T47D (cell line): ENCODE measurements around the gene CACNA1B.

Source experiments
- DNase-seq, 2 experiments: peaks; one replicate each; pipeline versions ENCODE4 v3.0.0 to v3.0.0-alpha.2; 2011 to 2012; ENCODE audit warnings: low read depth in 1 of 2, low spot score in 1 of 2
- JUND ChIP-seq: IDR thresholded peaks from 2 replicates; pipeline ENCODE4 v1.6.1; 2012; ENCODE audit warnings: low read depth
- in situ Hi-C: cut with HindIII; loops from 2 replicates; pipeline ENCODE4 v1.10.0; 2016; ENCODE audit warnings: low sequenced_read_pairs, low pct_unique_long_range_greater_than_20kb

The CACNA1B gene

DNA sequence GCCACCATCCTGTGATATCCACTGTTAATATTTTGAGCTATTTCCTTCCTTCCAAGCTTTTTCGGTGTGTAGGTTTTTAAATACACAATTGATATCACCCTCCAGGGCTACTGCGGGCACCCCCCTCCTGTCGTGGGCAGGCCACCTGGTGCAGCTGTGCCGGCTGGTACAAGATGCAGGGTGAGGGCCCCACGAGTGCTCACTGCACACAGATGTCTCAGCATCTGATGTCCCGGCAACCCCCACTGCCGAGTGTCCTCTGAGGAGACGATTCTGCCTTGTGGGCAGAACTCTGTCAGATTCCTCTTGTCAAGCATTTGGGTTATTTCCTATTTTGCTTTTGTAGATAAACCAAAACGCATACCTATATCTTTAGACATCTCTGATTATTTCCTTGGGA is 25.1 kb downstream of the CACNA1B start:
- DNase-seq = no peak
- no peak for TF ChIP-seq JUND
- in situ Hi-C loops = no loop called here

DNA sequence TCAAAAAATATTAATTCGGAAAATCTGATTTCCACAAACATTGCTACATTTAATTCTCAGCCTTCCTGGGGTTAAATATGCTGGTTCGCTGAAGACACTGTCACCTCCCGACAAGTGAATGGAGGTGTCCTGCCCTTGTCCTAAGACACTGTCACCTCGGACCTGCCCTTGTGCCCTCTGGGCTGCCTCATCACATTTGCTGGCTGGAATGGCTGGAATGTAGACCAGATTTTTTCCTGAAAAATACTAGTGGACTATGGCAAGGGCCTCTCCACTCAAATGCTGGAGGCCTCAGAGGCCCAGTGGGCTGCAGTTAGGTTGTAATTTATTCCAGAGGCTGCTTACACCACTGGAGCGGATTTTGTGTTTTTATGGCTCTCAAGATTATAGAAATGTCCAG is 28.2 kb downstream of the CACNA1B start:
- no peak for DNase-seq
- in situ Hi-C loops = no loop called here
- no peak for TF ChIP-seq JUND

DNA sequence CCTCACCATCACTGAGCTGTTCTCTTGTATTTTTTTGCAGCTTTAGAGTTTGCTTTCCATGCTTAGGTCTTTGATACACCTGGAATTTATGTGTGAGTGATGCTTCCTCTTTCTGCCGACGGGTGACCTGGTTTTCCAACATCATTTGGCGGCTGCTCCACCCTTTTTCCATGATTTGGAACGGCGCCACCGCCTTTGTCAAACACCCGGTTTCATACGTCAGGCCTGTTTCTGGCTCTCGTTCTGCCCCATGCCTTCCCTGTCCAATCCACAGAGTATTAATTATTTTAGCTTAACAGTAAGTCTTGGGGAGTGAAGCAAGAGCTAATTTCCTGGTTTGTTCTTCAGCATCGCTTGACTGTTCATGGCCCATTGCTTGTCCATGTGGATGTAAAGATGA is 30.2 kb downstream of the CACNA1B start:
- DNase-seq = no peak
- in situ Hi-C loops = no loop called here
- TF ChIP-seq JUND = no peak

DNA sequence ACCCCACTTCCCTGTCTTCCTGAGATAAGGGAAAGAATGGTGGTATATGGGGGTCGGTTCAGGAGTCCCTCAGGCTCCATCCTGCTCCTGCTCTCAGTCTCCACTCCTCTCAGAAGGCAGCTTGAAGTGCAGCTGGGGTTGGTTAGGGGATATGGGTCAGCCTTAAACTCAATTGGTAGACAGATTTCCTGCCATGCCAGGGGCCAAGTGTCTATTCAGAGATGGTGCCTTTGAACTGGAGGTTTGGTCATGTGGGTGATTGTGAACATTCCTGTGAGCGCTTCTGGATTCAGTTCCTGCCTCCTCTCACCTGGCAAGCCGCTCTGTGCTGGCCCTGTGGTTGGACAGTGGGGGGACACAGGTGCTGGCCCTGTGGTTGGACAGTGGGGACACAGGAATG is 35.1 kb downstream of the CACNA1B start:
- in situ Hi-C loops = no loop called here
- no peak for TF ChIP-seq JUND
- DNase-seq = no peak

DNA sequence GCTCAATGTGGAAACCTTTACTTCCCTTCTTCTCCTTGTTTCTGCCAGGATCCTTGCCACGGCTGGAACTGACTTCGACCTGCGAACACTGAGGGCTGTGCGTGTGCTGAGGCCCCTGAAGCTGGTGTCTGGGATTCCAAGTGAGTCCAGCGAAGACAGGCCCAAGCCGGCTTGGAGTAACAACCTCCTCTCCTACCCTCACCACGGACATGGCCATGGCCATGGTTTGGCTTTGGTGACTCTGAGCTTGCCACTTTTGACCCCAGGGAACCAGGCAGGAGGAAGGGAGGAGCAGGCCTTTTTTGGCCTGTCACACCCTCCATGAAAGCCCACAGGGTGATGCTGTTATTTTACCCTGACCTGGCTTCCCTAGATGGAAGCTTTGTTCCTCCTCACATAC is 35.5 kb downstream of the CACNA1B start:
- in situ Hi-C loops = no loop called here
- TF ChIP-seq JUND = no peak
- no peak for DNase-seq

DNA sequence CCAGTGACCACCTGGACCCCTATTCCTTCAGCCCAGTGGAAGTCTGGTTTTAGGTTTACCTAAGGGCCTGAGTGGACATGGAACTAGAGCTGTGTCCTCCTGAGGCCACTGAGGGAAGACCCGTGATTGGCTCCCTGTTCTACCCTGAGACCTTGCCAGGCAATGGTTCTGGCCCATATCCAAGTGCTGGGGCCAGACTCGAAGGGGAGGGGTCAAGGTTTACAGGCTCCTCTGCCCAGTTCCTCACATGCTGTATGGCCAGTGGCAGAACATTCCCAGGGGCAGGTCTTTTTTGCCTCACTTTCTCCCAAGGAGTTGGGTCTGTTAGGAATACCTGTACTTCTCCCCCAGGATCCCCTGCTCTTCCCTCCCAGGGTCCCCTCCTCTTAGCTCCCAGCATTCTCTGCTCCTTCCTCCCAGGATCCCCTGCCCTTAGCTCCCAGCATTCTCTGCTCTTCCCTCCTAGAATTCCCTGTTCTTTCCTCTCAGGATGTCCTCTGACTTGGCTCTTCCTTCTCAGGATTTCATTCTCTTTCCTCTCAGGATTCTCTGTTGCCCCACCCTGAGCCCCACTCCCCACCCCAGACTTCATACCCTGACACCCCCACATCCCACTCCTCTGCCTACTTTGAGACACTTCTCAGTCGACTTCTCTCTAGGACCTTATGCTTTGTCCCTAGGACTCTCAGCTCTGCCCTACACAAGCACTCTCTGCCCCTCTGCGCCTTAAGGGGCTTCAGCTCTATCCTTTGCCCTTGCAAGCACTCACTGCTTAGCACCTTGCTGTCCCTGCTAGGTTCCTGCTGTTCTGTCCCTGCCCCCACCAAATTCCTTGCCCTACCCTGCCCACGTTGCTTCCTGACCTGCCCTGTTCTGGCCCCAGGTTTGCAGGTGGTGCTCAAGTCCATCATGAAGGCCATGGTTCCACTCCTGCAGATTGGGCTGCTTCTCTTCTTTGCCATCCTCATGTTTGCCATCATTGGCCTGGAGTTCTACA is 36.5 kb downstream of the CACNA1B start:
- in situ Hi-C loops = no loop called here
- no peak for TF ChIP-seq JUND
- no peak for DNase-seq

DNA sequence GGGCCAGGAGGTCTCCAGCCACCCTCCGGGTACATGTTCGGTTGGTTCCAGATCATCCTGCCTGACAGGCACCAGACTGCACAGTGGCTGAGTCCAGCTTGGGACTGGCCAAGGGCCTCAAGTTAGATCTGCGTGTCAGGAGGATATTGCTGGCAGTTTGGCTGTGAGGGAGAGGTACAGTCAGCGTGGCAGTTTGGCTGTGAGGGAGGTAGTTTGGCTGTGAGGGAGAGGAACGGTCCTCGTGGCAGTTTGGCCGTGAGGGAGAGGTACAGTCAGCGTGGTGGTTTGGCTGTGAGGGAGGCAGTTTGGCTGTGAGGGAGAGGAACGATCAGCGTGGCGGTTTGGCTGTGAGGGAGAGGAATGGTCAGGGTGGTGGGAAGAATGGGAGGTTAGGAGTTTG is 39.0 kb downstream of the CACNA1B start:
- DNase-seq = no peak
- in situ Hi-C loops = no loop called here
- TF ChIP-seq JUND = no peak

DNA sequence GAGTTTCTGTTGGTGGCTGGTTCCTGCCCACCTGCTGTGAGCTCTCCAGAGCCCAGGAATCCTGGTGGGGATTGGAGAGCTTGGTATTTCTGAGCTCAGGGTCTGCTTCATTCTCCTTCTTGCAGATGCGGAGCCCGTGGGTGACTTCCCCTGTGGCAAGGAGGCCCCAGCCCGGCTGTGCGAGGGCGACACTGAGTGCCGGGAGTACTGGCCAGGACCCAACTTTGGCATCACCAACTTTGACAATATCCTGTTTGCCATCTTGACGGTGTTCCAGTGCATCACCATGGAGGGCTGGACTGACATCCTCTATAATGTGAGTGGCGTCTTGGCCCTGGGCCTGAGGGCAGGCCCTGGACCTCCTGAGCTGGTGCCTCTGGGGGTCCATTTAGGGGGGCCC is 39.5 kb downstream of the CACNA1B start:
- in situ Hi-C loops = no loop called here
- DNase-seq = no peak
- no peak for TF ChIP-seq JUND

DNA sequence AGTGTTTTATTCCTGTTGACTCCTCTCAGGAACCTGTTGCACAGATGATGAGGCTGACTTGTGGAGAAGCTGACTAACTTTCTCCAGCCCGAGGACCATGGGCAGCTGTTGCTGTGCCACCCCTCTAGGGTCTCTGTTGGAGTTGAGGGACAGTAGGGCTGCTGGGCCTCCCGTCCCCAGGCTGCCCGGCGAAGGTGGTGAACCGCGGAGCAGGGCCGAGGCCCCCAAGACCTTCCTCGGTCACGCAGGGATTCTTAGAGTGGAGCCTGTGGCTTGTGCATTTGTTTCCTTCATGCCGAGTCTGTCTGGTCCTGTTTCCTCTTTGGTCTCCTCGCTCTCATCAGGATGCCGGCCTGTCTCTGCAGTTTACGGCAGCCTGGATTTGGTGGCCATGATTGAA is 40.2 kb downstream of the CACNA1B start:
- no peak for TF ChIP-seq JUND
- DNase-seq = no peak
- in situ Hi-C loops = no loop called here

DNA sequence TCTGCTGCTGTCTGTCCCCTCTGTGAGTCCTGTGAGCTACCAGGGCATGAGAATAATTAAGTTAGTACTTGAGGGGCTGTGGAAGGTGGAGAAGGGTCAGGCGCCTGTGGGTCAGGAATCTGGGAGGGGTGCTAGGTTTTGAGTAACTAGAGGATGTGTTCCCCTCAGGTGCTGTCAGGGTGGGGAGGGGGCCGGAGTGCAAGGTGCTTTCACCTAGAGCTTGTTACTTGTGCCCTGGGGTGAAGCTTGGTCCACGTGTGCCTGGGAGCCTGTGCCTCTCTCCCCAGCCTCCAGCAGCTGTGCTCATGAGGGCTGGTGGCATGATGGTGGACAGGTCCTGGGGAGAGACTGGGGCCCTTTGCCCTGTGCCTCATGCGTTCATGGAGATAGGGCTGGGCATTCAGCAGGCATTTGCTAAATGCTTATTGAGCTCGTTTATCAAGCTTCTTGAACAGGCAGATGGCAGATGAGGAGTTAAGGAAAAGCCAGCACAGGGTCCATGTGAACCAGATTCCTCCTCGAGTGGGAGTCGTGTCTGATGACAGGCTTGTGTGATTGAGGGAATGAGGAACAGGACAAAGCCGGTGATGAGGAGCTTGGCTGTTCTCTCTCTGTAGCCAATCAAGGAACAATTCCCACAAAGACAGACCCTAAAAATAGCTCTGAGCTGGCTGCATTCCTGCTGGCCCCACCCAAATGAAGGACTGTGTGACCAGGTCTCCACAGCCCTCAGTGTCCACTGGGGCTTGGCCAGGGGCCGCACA is 40.9 kb downstream of the CACNA1B start:
- in situ Hi-C loops = no loop called here
- DNase-seq = no peak
- TF ChIP-seq JUND = no peak

DNA sequence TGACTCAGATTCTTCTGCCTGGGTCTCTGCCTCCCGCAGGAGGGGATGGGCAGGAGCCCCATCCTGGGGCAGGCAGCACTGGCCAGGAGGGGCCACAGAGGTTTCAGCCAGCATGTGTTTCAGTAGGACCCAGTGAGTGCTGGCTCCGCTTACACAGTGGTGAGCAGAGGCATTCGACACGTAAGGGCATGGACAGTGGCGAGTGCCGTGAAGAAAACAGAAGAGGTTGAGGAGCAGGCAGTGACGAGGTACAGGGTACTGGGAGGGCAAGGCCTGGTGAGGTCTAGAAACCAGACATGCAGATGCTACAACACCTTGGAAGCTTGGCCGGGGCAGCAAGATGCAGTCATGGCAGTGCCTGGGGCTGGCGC is 41.5 kb downstream of the CACNA1B start:
- in situ Hi-C loops = no loop called here
- TF ChIP-seq JUND = no peak
- no peak for DNase-seq

DNA sequence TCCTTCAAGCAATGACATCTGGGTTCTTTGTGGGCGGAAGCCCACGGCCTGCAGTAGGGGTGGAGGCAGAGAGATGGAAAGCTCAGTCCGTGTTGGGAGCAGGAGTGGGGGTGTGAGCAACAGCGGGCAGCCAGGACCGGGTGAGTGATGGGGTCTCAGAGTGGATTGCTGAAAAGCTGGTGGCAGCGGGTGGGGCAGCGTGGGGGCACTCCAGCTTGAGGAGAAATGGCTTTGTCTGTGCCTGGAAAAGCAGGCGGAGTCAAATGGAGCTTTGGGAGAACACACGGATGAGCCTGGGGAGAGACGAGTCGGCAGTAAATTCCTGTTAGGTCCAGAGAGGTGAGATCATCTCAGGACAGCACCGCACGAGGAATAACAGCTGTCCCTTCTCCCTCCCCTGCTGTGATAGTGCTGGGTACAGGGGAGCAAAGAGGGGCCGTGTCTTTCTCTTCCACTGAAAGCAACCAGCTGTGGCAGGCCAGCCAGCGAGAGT is 42.1 kb downstream of the CACNA1B start:
- no peak for DNase-seq
- in situ Hi-C loops = no loop called here
- no peak for TF ChIP-seq JUND

DNA sequence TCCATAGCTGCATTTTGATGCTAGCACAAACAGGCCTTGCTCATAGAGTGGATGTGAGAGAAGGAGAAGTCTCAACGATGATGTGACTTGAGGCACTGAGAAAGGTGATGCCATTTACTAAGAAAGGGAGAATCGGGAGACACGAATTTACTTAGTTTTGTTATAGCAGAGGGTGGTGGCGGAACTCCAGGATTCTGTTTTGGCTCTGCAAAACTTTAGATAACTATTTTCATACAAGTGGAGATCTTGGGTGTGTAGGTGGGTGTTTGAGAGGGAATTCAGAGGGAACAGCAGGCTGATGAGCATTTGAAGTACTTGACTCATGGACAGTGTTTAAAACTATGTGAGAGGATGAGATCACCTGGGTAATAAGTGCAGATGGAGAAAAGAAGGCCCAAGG is 43.2 kb downstream of the CACNA1B start:
- DNase-seq = no peak
- in situ Hi-C loops = no loop called here
- no peak for TF ChIP-seq JUND
